Daoy (cell line): ENCODE data around the gene SRRM3. TPM values are rescaled to one million over a fixed set of nuclear protein-coding genes. Genes with fewer than 3 reads are reported as not detected.
"Not testable (repeated sequence)": the region's sequence is repeated elsewhere in the genome, so short reads cannot be mapped to it uniquely, and the experiment has no call there.

Source experiments
- DNase-seq: peaks from one replicate; pipeline ENCODE4 v3.0.0-alpha.2; 2015; ENCODE audit warnings: low read depth
- total RNA-seq: library from RNA; depleted of rRNA; stranded (reverse); fragments of >200 nt; shearing (Covaris generic); gene quantifications from 2 replicates; pipeline ENCODE4 v1.2.3, GENCODE V29; 2014; rRNA removed

The SRRM3 gene, protein sequence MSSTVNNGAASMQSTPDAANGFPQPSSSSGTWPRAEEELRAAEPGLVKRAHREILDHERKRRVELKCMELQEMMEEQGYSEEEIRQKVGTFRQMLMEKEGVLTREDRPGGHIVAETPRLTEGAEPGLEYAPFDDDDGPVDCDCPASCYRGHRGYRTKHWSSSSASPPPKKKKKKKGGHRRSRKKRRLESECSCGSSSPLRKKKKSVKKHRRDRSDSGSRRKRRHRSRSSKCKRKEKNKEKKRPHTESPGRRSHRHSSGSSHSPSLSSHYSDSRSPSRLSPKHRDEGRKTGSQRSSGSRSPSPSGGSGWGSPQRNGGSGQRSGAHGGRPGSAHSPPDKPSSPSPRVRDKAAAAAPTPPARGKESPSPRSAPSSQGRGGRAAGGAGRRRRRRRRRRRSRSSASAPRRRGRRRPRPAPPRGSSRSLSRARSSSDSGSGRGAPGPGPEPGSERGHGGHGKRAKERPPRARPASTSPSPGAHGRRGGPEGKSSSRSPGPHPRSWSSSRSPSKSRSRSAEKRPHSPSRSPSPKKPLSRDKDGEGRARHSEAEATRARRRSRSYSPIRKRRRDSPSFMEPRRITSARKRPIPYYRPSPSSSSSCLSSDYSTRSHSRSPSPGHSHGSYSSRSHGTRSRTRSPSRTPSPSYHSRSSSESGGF
- 0.29 and 1.8 TPM in 2 replicates for total RNA-seq

DNA sequence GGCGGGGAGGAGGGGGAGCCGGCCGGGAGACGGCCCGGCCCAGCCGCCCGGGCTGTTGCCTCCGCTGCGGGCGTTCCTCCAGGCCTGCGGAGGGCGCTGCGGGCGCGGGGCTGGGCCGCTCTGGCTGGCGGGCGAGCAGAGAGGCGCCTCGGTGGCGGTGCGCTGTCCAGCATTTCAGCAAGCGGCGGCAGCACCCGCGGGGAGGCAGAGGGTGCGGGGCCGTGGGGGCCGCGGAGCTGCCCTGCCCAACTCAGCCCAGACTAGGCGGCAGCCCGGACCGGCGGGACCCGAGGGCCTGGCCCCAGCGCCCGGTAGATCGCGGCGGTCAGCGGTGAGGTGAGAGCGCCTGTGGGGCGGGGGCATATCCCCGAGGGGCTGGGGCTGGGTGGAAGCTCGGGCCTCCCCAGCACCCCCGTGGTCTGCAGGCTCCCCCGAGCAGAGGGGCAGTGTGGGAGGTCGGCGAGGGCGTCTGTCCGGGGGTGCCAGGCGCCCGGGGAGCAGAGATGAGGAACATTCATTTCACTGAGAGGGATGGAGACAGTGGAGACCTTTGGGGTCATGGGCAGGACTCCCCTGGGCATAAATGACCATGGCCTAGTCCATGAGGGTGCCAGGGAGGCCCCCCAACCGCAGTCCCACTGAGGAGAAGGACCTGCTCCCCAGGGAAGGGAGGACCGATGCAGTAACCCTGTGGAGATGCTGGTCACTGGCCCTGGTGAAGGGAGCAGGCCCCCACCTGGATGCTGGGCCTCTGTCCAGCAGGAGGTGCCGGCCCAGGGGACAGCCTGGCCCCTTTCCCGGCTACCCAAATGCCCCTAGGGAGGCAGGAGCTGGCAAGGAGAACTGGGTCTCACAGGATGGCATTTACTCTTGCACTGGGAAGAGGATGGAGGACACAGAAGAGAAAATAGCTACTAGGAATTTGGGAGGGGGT, at the start of gene SRRM3:
Gene SRRM3 (plus strand): TSS at position 165 of the 934 bp plus-strand sequence. CDS start 33,171 bp downstream, outside the sequence.
- DNase-seq, result peak; percentile 78

DNA sequence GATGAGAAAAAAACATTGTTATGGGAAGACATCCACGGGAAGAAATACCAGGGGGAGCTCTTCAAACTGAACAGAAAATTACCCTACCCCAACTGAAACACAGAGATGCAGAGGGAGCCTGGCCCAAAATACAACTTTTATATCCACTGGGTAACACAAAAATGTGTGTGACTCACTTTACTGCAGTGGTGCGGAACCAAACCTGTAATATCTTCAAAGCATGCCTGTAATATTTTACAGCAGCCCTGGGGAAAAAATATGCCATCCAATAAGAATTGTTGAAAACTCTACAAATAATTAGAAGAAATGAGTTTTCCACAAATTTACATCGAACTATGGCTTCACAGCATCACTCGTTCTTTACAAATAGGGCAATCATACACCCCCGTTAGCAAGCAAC, 49.8 kb upstream of the SRRM3 start:
- no peak for DNase-seq

DNA sequence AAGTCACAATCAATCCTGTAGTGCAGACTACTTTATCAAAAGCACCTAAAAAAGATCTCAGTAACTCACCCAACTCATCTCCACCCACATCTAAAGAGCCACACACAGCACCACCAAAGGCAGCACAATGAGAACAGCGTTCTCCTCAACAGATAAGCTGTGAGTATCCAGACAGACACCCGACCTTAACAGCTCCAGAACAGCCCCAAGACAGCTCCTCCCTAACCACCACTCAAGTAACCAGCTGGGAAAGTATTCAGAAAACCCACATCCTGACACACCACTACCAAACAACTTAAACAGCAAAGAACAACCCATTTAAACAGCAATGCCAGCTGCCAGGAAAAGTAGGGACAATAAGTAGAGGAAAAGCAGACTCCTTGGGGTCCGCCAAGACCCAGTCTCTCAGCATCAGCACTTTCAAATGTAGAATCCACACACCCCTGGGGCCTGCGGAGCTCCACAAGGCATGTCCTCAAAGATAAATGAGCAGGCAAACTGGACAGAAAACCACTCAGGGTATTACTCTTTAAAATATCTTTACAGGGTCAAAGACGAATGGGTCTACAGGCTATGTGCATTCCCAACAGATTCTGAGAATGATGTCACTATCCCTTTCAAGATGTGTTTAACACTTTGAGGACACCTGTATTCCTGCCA, 48.0 kb upstream of the SRRM3 start:
- peak; percentile 45 for DNase-seq

DNA sequence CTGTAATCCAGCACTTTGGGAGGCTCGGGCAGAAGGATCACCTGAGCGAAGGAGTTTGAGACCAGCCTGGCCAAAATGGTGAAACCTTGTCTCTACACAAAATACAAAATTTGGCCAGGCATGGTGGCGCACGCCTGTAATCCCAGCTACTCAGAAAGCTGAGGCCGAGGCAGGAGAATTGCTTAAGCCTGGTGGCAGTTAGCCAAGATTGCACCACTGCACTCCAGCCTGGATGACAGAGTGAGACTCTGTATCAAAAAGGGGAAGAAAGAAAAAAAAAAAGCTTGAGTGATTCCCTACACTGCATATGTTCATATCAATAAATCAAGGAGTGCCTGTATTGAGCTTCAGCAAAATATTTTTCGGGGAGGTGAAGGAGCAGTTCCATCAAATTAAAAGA, 45.8 kb upstream of the SRRM3 start:
- DNase-seq, result no peak

DNA sequence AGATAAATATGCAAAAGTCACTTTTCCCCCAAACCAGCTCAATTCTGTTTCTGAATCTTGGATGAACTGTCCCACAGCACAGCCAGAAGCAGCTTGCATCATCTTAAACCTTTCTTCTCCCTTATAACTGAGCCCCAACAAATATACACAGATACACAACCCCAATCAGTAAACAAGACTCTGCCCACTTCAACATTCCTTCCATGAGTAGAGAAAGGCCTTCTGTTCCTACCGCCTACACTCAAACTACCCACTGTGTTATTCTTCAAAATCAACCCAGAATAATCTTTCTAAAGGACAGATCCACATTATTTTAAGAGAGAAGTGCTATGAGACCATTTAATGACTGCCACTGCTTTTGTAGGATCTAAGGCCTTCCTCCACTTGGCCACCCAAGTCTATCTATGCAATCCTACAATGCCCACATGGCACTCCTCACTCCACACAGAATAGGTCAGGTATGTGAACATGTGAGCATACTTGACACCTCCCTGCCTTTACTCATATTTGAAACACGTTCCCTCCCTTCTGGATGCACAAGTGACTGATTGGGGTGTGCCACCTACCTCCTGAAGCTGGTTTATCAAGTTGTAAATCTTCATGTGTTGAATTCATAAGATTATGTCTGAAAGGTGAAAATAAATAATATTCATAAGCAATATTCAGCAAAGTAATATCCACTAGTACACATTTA, 44.6 kb upstream of the SRRM3 start:
- DNase-seq, result not testable (repeated sequence)

DNA sequence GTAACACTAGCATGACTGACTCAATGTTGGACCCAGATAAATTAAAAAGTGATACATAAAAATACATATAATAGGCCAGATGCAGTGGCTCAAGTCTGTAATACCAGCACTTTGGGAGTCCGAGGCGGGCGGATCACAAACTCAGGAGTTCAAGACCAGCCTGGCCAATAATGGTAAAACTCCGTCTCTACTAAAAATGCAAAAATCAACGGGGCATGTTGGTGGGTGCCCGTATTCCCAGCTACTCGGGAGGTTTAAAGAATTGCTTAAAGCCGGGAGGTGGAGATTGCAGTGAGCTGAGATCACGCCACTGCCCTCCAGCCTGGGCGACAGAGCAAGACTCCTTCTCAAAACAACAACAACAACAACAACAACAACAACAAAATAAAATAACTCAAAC, 43.3 kb upstream of the SRRM3 start:
- not testable (repeated sequence) for DNase-seq

DNA sequence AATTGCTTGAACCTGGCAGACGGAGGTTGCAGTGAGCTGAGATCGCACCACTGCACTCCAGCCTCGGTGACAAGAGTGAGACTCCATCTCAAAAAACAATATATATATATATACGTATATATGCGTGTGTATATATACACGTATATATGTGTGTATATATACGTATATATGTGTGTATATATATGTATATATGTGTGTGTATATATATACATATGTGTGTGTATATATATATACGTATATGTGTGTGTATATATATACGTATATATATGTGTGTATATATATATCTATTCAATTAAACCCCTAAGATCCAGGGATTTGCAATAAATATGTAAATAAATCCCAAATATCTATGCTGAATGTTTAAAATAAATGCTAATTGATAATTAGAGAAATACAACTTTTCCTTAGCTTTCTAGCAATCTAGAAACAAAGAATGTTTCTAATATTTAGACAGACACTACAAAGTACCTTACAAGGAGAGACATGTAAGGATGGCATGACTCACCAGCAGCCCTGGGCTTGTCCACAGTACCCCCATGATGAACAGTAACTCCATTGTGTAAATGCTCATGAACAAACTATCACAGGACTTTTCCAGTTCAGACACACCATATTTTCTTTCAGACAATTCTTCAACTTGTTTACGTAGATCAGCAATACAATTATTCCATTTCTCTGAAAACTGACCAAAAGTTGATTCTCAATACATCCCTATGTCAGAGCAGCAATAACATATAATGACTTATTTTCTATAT, 39.1 kb upstream of the SRRM3 start:
- DNase-seq, result not testable (repeated sequence)

DNA sequence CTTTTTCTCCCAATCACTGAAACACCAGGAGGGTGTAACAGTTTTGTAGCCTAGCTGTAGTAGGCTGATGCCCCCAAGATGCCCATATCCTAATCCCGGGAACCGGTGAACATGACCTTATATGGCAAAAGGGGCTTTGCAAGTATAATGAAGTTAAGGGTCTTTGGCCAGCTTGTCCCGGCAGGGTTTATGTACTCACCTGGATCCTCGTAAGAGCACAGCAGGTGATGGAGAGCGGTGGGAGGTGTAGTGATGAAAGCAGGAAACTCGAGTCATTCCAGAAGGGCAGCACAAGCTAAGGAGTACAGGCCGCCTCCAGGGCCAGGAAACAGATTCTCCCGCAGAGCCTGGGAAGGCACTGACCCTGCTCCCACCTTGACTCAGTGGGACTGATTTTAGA, 37.9 kb upstream of the SRRM3 start:
- not testable (repeated sequence) for DNase-seq

DNA sequence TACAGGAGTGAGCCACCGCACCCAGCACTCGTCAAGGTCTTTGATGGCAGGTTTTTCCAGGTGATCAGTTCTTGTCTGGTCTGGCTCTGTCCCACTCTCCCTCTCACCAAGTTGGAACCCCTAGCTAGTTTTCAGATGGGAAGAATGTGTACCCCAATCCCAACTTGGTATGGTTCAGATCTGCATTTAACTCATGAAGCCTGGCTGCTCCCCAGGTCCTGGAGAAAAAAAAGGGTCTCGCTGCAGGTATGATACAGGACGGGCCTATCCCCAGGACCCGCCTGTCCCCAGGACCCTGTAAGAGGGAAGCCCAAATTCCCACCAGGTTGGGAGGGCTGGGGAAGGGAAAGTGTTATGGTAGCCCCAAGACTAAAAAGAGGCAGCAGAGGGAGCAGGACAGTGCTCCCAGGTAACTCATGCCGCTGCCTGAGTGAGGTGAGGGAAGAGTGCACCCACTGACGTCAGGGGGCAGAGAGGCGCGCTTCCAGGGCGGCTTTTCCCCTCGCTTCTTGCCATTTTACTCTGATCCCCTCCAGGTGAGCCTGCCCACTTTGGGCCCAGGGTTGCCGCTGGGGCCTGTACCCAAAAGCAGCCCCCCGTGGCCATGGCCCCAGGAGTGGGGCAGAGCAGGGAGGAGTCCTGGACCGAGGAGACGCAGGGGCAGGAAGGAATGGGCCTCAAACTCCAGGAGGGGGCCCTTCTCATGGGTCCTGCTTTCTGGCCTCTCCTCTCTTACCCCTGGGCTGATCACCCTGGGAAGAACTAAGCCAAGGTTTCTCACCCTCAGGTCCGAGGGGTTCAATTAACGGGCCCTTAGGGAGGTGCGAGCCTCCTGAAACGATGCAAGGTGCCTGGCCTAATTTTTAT, 36.4 kb upstream of the SRRM3 start:
- no peak for DNase-seq

DNA sequence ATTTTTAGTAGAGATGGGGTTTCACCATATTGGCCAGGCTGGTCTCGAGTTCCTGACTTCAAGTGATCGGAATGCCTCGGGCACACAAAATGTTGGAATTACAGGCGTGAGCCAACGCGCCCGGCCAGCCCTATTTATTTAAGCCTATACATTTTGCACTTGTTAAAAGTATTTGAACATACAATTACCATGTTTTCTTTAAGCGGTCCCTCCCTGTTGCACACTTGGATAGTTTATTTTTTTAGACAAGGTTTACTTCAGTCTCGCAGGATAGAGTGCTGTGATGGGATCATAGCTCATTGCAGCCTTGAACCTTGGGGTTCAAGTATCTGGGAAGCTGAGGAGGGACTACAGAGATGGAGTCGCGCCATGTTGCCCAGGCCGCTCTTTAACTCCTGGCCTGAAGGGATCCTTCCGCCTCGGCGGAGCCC, 35.7 kb upstream of the SRRM3 start:
- no peak for DNase-seq

DNA sequence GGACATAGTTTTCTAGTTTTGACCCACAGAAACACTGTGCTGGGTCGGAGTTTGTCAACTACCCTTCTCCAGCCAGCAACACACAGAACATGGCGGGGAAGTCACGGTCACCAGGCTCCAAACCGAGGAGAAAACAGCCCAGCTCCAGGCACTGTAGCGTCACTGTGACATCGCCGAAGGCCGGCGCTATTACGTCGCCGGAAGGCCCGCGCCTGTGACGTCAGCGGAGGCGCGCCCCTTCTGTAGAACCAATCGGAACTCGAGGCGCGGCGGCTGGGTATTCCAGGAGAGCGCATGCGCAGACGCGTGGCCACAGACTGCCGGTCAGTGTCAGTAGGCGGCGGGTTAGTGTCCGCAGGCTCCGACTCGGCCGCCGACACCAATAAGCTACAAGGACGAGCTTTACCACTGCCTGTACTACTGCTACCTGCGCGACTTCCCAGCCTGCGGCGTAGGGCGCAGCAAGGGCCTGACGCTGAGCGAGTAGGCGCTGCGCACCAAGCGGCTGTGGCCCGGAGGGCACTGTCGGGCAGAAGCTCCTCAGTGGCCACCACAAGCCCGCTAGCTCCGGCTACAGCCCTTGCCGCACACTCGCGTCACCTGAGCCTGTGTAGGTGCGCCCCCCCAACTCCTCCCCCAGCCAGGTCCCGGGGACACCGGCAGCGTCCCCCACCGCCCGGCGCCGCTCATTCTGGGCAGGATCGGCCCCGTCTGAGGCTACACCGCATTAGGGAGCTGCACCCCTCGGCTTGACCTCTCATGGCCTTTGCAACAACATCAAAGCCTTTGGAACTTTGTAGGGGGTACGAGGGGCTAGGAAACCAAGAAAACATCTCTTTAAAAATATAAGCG, 35.1 kb upstream of the SRRM3 start:
- peak; percentile 95 for DNase-seq

DNA sequence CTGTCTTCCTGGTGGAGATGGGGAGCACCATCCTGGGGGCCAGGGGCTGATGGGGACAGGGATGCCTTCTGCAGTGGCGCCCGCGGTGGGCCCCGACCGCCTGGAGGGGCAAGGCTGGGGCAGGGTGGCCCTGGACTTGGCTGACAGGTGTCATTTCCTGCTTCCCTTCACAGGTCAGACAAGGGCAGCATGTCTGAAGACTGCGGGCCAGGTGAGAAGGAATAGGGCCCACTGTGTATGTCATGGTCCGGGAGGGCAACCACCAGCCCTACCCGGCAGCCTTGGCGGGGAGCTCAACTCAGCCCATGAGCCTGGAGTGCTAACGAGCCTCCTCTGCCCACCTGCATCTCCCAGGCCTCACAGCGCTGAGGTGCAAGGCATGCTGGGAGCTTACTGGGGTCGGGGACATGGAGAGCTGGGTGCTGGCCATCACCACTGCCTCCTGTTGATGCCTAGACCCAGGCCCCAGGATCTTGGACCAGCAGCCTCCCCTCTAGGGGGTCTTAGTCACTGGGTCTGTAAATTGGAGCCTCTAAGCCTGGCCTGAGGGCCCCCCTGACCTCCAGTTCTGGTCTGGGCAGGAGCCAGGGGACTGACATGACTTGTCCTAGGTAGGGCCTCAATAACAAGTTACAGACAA, 28.0 kb upstream of the SRRM3 start:
- DNase-seq, result no peak

DNA sequence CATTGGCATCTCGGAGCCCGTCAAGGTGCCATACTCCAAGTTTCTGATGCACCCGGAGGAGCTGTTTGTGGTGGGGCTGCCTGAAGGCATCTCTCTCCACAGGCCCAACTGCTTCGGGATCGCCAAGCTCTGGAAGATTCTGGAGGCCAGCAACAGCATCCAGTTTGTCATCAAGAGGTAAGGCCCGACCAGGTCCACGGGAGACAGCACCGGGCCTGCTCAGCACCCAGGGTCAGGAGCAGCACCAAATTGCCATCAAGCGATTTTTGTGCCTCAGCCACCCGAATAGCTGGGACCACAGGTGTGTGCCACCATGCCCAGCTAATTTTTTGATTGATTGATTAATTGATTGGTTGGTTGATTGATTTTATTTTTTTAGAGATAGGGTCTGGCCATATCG, 24.7 kb upstream of the SRRM3 start:
- DNase-seq, result not testable (repeated sequence)

DNA sequence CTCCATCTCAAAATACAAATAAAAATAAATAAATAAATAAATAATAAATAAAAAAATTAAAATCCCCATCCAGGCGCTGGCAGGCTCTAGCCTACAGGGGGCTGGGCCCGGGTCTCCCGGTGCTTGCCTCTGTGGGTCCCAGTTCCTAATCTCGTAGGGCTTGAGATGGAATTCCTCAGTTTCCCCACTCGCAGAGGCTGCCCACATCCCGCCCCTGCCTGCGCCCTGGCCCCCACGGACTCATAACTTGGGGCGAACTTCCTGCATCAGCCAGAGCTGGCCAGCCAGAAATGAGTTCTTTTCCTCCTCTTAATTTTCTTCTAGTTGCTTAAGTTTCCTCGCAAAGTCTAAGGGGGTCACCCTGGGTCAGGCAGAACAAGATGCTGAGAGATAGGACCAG, 22.0 kb upstream of the SRRM3 start:
- DNase-seq, result no peak

DNA sequence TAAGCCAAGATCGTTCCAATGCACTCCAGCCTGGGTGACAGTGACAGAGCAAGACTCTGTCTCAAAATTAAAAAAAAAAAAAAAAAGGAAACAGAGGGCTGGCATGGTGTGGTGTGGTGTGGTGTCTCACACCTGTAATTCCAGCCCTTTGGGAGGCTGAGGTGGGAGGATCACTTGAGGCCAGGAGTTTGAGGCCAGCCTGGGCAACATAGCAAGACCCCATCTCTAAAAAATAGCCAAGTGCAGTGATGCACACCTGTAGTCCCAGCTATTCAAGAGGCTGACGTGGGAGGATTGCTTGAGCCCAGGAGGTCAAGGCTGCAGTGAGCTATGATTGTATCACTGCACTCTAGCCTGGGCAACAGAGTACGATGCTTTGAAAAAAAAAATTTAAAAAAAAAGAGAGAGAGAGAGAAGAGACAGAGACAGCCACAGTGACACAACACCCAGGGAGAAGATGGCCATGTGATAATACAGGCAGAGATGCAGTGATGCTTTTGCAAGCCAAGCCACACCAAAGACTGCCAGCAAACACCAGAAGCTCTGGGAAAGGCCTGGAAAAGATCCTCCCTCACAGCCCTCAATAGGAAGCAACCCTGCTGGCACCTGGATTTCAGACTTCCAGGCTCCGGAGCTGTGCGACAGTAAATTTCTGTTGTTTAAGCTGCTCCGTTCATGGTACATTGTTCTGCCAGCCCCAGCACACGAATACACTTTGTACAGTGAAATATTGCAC, 19.3 kb upstream of the SRRM3 start:
- no peak for DNase-seq

DNA sequence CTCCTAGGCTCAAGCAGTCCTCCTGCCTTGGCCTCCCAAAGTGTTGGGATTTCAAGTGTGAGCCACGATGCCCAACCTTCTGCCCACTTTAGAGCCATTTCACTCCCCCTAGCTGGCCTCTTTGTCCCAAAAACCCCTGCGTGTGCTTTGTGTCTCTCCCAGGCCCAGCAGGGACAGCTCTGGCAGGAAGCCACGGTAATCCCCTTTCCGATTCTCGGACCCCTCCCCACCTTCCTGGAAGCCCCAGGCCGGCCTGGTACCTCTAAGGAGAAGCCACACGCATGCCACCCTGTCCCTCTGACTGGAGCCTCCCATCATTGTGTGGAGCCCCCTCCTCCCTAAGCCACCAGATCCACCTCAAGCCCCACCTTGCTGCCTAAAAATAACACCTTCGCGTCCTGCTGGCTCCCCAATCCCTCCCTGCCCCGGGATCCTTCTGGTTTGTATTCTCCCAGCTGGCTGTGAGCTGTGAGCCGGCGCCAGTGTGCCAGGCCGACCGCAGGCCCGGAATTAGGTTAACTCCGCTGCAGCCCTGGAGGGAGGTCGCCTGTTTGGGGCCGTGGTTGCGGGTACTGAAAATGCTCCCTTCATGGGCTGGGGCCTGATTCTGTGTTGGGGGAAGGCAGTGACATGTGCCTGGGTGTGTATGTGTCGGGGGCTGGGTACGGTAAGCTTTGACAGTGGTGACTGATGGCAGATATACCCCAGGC, 16.4 kb upstream of the SRRM3 start:
- DNase-seq, result no peak
